IPS-20b (cell line): Measurements from ENCODE around the gene HAPLN2.
"Not testable (repeated sequence)": the region's sequence is repeated elsewhere in the genome, so short reads cannot be mapped to it uniquely, and the experiment has no call there.

ENCODE experiments used
- H3K27ac ChIP-seq: one replicate; pipeline ENCODE4 v1.5.1; 2013; ENCODE audit warnings: low read length
- H3K27me3 ChIP-seq: 2 replicates; pipeline ENCODE4 v1.6.1; 2013; ENCODE audit warnings: mild to moderate bottlenecking, low read length, inconsistent platforms; ENCODE audit not compliant: insufficient read depth
- H3K36me3 ChIP-seq: 2 replicates; pipeline ENCODE4 v1.6.1; 2013; ENCODE audit warnings: low read depth, mild to moderate bottlenecking, inconsistent platforms, low read length, moderate library complexity; ENCODE audit not compliant: insufficient read depth
- H3K4me1 ChIP-seq: 2 replicates; pipeline ENCODE4 v1.6.1; 2013; ENCODE audit warnings: mild to moderate bottlenecking, control low read depth, inconsistent platforms, low read length, moderate library complexity; ENCODE audit not compliant: insufficient read depth
- H3K4me3 ChIP-seq: 2 replicates; pipeline ENCODE4 v1.5.1; 2013; ENCODE audit warnings: mild to moderate bottlenecking, low read length, inconsistent platforms
- H3K9ac ChIP-seq: 2 replicates; pipeline ENCODE4 v1.6.1; 2013; ENCODE audit warnings: low read depth, mild to moderate bottlenecking, inconsistent platforms, low read length, moderate library complexity
- H3K9me3 ChIP-seq: 2 replicates; pipeline ENCODE4 v1.6.1; 2013; ENCODE audit warnings: mild to moderate bottlenecking, low read depth, low read length, inconsistent platforms; ENCODE audit not compliant: insufficient read depth

Gene HAPLN2

DNA sequence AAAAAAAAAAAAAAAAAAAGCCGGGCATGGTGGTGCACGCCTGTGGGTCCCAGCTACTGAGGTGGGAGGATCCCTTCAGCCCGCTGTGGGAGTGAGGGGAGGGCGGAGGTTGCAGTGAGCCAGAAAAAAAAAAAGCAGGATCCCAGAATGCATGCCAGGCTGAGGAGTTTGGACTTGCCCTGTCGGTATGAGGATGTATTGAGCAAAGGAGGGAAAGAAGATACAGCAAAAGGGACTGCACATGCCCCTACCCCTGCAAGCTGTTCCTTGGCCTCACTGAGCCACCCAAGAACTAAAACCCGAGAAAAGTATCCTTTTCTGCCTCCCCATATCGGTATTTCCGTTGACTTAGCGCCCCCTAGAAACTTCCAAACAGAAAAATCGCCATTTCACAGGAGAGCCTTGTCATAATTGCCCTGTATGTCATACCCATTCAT, 16.6 kb upstream of the HAPLN2 start:
- Histone ChIP-seq H3K4me1 (0 out of 2 replicates have a peak, but pooled peaks cover 3% of the 10 kb centered on the region), H3K27ac (no peak overlapping the region), H3K27me3 (no peaks in the 10 kb centered on the region), H3K9ac (peak overlapping the region; percentile 52; the same call in 1 of the 2 replicates), H3K9me3 (no peaks in the 10 kb centered on the region), H3K36me3 (peaks cover 17% of the 10 kb centered on the region), H3K4me3 (peak overlapping the region; percentile 34)

DNA sequence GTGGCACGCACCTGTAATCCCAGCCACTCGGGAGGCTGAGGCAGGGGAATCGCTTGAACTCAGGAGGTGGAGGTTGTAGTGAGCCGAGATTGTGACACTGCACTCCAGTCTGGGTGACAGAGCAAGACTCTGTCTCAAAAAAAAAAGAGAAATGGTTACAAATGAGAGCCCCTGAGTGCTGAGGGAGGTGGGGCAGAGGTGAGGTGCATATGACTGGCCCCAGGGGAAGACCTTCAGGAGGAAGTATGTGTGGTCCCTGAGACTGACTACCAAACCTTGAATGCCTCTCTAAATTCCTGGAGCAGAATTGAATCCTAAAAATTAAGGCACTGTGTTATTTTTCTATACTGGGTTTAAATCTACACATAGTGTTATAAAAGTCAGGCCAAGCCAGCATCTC, 11.9 kb upstream of the HAPLN2 start:
- not testable (repeated sequence) for H3K9ac ChIP-seq, H3K9me3 ChIP-seq, H3K27ac ChIP-seq

GRCh38 chr1:156608036-156608674, 11.1 kb upstream of the HAPLN2 start:
- H3K36me3 ChIP-seq, result no peaks in the 10 kb centered on the region
- H3K27ac ChIP-seq, result no peak overlapping the region
- H3K4me3 ChIP-seq, result no peak overlapping the region
- H3K9ac ChIP-seq, result no peak overlapping the region
- H3K4me1 ChIP-seq, result no peaks in the 10 kb centered on the region
- H3K9me3 ChIP-seq, result no peaks in the 10 kb centered on the region
- no peaks in the 10 kb centered on the region for H3K27me3 ChIP-seq

More for the DNA sequence above, 11.9 kb upstream of the HAPLN2 start:
- not testable (repeated sequence) for H3K4me1 ChIP-seq, H3K4me3 ChIP-seq, H3K36me3 ChIP-seq, H3K27me3 ChIP-seq

DNA sequence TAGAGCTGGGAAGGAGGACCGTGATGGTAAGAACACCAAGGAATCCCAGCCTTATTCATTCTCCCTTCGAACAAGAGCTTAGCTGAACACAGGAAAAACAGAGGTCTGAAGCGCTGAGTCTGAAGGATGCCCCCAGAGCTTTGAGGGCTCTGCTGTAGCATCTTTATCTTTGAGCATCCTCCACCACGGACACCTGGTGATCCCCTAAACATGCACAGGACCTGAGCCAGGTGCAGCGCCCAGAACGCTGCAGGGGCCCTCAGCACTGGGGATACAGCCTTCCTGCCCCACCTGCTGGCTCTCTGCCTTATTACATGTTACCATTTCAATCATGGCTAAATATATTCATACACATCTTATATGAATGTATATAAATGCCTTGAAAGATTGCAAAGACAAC, 10.2 kb upstream of the HAPLN2 start:
- no peaks in the 10 kb centered on the region for H3K27me3 ChIP-seq
- H3K9me3 ChIP-seq, result no peaks in the 10 kb centered on the region
- H3K4me1 ChIP-seq, result no peaks in the 10 kb centered on the region
- no peak overlapping the region for H3K4me3 ChIP-seq
- no peak overlapping the region for H3K9ac ChIP-seq
- H3K27ac ChIP-seq, result no peak overlapping the region
- no peaks in the 10 kb centered on the region for H3K36me3 ChIP-seq

GRCh38 chr1:156610072-156610471, 9.1 kb upstream of the HAPLN2 start:
- H3K9me3 ChIP-seq, H3K27me3 ChIP-seq, H3K4me3 ChIP-seq, H3K9ac ChIP-seq, H3K36me3 ChIP-seq, H3K27ac ChIP-seq, H3K4me1 ChIP-seq: not testable (repeated sequence)

DNA sequence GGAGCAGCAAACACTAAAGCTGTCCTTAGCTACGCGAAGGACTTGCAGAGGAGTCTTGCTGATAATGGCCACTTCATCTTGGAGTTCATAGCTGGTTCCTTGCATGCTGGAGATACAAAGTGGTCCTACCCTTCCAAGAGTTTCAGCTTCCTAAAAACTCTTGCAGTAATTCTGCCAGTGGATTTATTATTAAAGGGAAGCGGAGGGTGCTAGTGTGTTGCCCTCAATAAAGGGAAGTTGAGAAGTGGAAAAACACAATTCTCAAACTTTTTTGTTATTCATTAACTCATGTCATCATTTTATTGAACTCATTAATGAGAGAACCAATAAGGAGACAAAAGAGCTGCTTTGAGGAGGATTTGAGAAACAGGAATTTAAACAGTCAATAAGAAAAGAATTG, 6.5 kb upstream of the HAPLN2 start:
- Histone ChIP-seq H3K4me1 (no peaks in the 10 kb centered on the region), H3K4me3 (no peak overlapping the region), H3K9ac (no peak overlapping the region), H3K36me3 (no peaks in the 10 kb centered on the region), H3K27me3 (peaks cover 3% of the 10 kb centered on the region; the same call in 1 of the 2 replicates), H3K9me3 (no peaks in the 10 kb centered on the region), H3K27ac (no peak overlapping the region)

- H3K9me3 ChIP-seq, result no peaks in the 10 kb centered on the region
- no peaks in the 10 kb centered on the region for H3K4me1 ChIP-seq
- no peak overlapping the region for H3K4me3 ChIP-seq
- H3K9ac ChIP-seq, result no peak overlapping the region
- no peaks in the 10 kb centered on the region for H3K36me3 ChIP-seq
- peaks cover 25% of the 10 kb centered on the region for H3K27me3 ChIP-seq
- no peak overlapping the region for H3K27ac ChIP-seq
Measured at GRCh38 chr1:156615946-156616345, 3.3 kb upstream of the HAPLN2 start.

DNA sequence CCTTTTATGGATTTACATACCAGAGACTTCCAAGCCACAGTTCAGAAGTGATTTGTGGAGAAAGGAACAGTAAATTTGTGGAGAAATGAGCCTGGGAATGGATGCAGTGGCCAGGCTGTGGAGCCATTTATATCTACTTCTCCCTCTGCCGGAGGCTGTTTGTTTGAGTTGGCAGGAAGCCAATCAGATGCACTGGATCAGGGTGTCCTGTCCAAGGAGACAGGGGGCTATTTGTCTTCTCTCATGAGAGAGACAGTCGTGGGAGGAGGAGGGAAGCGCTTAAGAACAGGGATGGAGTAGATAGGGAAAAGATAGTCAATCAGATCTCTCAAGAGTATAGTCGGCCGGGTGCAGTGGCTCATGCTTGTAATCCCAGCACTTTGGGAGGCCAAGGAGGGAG, 2.8 kb upstream of the HAPLN2 start:
- no peak overlapping the region for H3K9ac ChIP-seq
- H3K4me3 ChIP-seq, result no peak overlapping the region
- H3K36me3 ChIP-seq, result no peaks in the 10 kb centered on the region
- H3K27me3 ChIP-seq, result peaks cover 30% of the 10 kb centered on the region
- H3K9me3 ChIP-seq, result no peaks in the 10 kb centered on the region
- no peak overlapping the region for H3K27ac ChIP-seq
- no peaks in the 10 kb centered on the region for H3K4me1 ChIP-seq

DNA sequence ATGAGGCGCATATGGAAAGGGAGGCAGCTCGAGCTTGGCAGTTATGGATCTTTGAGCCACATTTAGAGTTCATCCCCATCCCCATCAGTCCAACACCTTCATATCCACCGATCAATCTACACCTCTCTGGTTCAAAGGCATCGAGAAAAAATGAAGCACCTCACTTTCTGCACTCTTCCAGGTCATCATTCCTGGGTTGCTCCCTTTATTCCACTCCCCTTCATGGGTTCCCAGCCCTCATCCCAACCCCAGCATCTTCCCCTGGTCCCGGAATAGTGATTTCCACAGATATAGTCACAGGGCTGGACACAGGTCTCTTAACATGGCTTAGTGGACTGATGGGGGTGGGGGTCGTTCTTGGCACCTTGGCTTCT, 354 bp downstream of the HAPLN2 start:
- H3K36me3 ChIP-seq, result no peaks in the 10 kb centered on the region

DNA sequence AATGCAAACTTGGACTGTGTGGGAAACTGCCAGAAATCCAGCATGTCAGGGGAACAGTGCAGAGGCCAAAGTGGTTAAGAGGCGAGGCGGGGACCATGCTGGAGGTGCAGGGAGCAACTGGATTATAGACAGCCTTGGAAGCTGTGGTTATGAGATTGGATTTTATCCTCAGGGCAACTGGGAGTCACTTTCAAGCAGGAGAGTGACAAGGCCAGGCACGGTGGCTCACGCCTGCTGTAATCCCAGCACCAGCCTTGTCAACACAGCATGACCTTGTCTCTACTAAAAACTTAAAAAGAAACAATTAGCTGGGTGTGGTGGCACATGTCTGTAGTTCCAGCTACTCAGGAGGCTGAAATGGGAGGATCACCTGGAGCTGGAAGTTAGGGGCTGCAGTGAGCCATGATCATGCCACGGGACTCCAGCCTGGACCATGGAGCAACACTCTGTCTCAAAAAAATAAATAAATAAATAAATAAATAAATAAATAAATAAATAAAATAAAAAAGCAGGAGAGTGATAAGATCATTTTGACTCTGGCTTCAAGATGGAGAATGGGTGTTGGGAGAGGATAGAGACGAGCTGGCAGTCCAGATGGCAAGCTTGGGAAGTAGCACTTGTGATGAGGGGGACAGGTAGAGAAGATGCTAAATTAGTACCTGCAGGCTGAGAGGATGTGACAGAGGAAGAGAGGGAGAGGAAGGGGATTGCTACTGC, 3.5 kb downstream of the HAPLN2 start:
- Histone ChIP-seq H3K36me3 (no peaks in the 10 kb centered on the region), H3K27ac (no peak overlapping the region), H3K4me3 (no peak overlapping the region), H3K4me1 (no peaks in the 10 kb centered on the region), H3K27me3 (peaks cover 81% of the 10 kb centered on the region), H3K9ac (no peak overlapping the region), H3K9me3 (no peaks in the 10 kb centered on the region)

More for the DNA sequence above, 354 bp downstream of the HAPLN2 start:
- H3K4me3 ChIP-seq, result no peak overlapping the region
- no peaks in the 10 kb centered on the region for H3K9me3 ChIP-seq
- no peak overlapping the region for H3K9ac ChIP-seq
- H3K4me1 ChIP-seq, result no peaks in the 10 kb centered on the region
- H3K27me3 ChIP-seq, result peaks cover 61% of the 10 kb centered on the region
- H3K27ac ChIP-seq, result no peak overlapping the region

GRCh38 chr1:156623946-156624813, 5.0 kb downstream of the HAPLN2 start:
- H3K4me3 ChIP-seq, result peak overlapping the region; percentile 66
- H3K36me3 ChIP-seq, result no peaks in the 10 kb centered on the region
- H3K9me3 ChIP-seq, result no peaks in the 10 kb centered on the region
- no peak overlapping the region for H3K27ac ChIP-seq
- H3K4me1 ChIP-seq, result no peaks in the 10 kb centered on the region
- peaks cover 77% of the 10 kb centered on the region for H3K27me3 ChIP-seq
- H3K9ac ChIP-seq, result no peak overlapping the region
